ENCODE data around the gene CCDC154. TPM values are rescaled to one million over a fixed set of nuclear protein-coding genes. Genes with fewer than 3 reads are reported as not detected.

CCDC154 gene
- total RNA-seq, 6 experiments from 2014 or later: 0.10 to 0.52 (median 0.31) TPM; not detected in 3

- no peak for DNase-seq
- no peaks in the 10 kb centered on the region for H3K9me3 Mint-ChIP-seq
- no peaks in the 10 kb centered on the region for H3K36me3 Mint-ChIP-seq (ENCODE audit: low read depth)
- peaks cover 7% of the 10 kb centered on the region; the same call in 1 of the 2 replicates for H3K4me1 Mint-ChIP-seq (ENCODE audit: low read depth)
- no peak overlapping the region for H3K4me3 Mint-ChIP-seq
- no peak overlapping the region for H3K27ac Mint-ChIP-seq
- no peak for TF ChIP-seq CTCF (IDR thresholded peaks at IDR 0.05)
- no peaks in the 10 kb centered on the region; the same call in none of the 2 replicates for H3K27me3 Mint-ChIP-seq (ENCODE audit: insufficient read depth)
Measured at GRCh38 chr16:1412847-1413246, 31.5 kb downstream of the CCDC154 start.

DNA sequence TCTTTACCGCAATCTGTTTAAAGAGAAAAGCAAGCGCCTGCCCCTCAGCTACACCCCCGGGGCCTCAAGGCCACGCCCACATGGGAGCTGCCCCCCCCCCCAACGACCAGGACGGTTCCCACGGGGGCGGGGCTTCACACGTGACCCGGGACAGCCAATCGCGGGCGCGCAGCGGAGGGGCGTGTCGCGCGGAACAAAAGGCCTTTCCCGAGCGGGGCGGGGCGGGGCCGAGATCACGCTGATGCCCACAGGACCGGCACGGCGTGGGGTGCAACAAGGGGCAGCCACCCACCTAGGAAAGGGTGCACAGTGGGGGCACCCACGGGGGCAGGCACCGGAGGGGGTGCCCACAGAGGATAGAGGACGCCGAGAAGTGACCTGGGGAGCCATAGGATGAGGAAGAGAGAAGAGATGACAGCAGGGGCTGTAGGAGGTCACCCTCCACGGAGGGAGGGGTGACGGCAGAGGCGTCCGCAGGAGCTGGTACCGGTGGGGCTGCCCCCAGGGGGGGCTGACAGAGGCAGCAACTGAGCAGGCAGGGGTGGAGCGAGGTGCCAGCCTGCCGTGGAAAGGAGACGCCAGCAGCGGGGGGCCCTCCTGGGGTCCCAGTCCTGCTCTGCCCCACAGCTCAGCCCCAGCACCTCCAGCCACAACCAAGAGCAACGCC lies 36.1 kb downstream of the CCDC154 start:
- Mint-ChIP-seq H3K9me3 (no peaks in the 10 kb centered on the region), H3K4me1 (ENCODE audit: low read depth) (no peaks in the 10 kb centered on the region), H3K27ac (peak overlapping the region; percentile 21; the same call in 1 of the 2 replicates), H3K4me3 (peak overlapping the region; percentile 89), H3K27me3 (ENCODE audit: insufficient read depth) (no peaks in the 10 kb centered on the region; the same call in 1 of the 2 replicates), H3K36me3 (ENCODE audit: low read depth) (no peaks in the 10 kb centered on the region)
- DNase-seq: peak; percentile 82
- TF ChIP-seq CTCF (IDR thresholded peaks at IDR 0.05): no peak

- H3K27ac Mint-ChIP-seq: peak overlapping the region; percentile 84
- H3K27me3 Mint-ChIP-seq (ENCODE audit: insufficient read depth): no peaks in the 10 kb centered on the region; the same call in 1 of the 2 replicates
- no peak for TF ChIP-seq CTCF (IDR thresholded peaks at IDR 0.05)
- peak overlapping the region; percentile 89 for H3K4me3 Mint-ChIP-seq
- no peaks in the 10 kb centered on the region for H3K36me3 Mint-ChIP-seq (ENCODE audit: low read depth)
- DNase-seq: no peak
- H3K9me3 Mint-ChIP-seq: no peaks in the 10 kb centered on the region
- H3K4me1 Mint-ChIP-seq (ENCODE audit: low read depth): no peaks in the 10 kb centered on the region
Measured at GRCh38 chr16:1407753-1408152, 36.6 kb downstream of the CCDC154 start.

GRCh38 chr16:1403733-1404132 lies 40.6 kb downstream of the CCDC154 start:
- no peak overlapping the region for H3K27ac Mint-ChIP-seq
- no peaks in the 10 kb centered on the region for H3K4me1 Mint-ChIP-seq (ENCODE audit: low read depth)
- TF ChIP-seq CTCF (IDR thresholded peaks at IDR 0.05): no peak
- no peaks in the 10 kb centered on the region for H3K36me3 Mint-ChIP-seq (ENCODE audit: low read depth)
- DNase-seq: no peak
- H3K4me3 Mint-ChIP-seq: no peak overlapping the region
- H3K9me3 Mint-ChIP-seq: no peaks in the 10 kb centered on the region
- H3K27me3 Mint-ChIP-seq (ENCODE audit: insufficient read depth): no peaks in the 10 kb centered on the region

- no peaks in the 10 kb centered on the region for H3K4me1 Mint-ChIP-seq (ENCODE audit: low read depth)
- H3K9me3 Mint-ChIP-seq: no peaks in the 10 kb centered on the region
- no peak for DNase-seq
- no peak overlapping the region for H3K4me3 Mint-ChIP-seq
- no peaks in the 10 kb centered on the region for H3K36me3 Mint-ChIP-seq (ENCODE audit: low read depth)
- H3K27ac Mint-ChIP-seq: no peak overlapping the region
- no peak for TF ChIP-seq CTCF (IDR thresholded peaks at IDR 0.05)
- H3K27me3 Mint-ChIP-seq (ENCODE audit: insufficient read depth): no peaks in the 10 kb centered on the region
Measured at GRCh38 chr16:1403036-1403435, 41.3 kb downstream of the CCDC154 start.
